ENCODE data around the gene PRKCE.
A peak's percentile ranks its signal among the peaks of the same experiment; 100 is the strongest.

Gene PRKCE

GRCh38 chr2:46095830-46096229, 444.4 kb downstream of the PRKCE start:
- DNase-seq = no peak

DNA sequence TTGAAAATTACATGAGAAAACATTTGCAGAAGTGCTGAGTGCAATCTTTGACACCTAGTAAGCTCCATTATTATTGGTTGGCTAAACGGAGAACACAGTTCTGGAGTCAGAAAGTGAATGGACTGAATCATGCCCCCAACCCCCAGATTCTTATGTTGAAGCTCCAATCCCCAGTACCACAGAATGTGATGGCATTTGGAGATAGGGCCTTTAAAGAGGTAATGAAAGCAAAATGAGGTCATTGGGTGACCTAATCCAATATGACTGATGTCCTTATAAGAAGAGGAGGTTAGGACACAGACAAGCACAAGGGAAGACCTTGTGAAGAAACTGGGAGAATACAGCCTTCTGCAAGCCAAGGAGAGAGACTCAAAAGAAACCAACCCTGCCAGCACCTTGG, 444.8 kb downstream of the PRKCE start:
- no peak for DNase-seq

GRCh38 chr2:46097714-46098480, 446.4 kb downstream of the PRKCE start:
- peak in 2 of 58 donors; percentile 4 to 15 for DNase-seq

GRCh38 chr2:46098621-46099062, 447.2 kb downstream of the PRKCE start:
- no peak for DNase-seq

DNA sequence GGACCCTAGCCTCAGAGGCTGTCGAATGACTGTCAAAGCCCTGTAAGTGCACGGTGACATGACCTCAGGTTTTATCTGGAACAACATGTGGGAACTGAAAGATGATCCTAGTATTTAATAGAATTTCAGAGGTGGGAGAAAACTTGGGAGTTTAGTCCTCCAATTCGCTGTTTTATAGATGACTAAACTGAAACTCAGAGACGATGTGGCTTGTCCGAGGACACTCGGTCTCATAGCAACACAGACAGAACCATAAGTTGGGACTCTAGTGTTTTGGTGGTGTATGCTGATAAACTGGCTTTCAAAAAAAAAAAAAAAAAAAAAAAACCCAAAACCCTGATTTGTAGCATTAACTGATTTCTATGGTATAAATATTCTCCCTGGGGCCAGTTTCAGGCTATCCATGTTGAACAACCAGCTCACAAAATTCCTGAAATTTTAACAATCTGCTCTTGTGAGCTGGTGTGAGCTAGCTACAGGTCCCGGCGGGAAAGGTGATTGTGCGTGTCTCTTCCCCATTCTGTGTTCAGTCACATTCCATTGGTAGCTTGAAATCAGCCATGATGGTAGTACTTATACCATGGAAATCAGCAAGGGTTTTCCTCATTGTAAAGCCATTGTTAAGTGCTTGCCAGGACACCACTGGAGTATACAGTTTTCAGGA, 450.2 kb downstream of the PRKCE start:
- DNase-seq = no peak

DNA sequence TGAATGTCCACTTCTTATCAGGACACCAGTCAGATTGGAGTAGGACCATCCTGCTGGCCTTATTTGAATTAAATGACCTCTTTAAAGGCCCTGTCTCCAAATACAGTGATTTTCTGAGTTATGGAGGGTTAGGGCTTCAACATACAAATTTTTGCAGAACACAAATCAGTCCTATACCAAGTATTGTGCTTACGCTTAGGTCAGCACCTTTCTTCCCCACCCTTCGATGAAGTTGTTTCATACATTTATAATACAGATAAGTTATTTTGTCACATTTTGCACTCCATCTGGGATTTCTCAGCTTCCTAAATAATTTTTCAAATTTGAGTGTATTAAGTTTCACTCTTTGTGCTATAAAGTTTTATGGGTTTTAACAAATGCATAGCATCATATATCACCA, 455.2 kb downstream of the PRKCE start:
- no peak for DNase-seq

DNA sequence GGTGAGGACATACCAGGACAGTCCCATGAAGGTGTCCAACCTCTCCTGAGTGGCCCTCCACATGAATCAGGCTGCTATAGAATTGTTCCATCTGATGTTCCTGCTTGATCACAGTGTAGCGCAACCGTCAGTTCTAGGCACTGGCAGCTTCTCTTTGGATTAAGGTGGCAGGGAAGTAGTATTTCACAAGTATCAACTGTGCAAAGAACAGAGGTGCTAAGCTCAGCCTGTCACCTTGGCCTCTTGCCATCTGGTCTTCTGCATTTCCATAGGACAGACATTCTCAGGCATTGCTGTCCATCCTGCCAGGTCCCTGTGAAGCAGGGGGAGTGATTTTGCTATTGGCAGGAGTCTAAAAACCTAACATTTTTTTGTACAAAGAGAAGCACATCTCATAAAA, 463.5 kb downstream of the PRKCE start:
- DNase-seq = no peak

DNA sequence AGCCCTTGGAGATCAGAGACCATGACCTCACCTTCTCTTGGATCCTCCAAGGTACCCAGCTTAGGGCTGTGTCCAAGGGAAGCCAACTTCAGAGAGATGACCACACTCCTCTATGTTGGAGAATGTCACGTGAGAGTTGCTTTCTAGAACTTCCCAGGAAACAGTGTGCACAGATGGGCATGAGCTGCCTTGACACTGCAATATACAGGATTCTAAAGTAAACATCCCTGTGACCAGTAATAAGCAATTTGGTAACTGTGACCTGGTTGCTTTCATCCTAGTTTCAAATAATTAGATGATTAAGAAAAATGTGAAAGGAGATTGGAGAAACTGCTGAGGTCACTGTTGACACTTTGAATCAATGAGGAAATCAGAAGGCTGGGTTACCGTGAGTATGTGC, 464.7 kb downstream of the PRKCE start:
- DNase-seq = no peak

DNA sequence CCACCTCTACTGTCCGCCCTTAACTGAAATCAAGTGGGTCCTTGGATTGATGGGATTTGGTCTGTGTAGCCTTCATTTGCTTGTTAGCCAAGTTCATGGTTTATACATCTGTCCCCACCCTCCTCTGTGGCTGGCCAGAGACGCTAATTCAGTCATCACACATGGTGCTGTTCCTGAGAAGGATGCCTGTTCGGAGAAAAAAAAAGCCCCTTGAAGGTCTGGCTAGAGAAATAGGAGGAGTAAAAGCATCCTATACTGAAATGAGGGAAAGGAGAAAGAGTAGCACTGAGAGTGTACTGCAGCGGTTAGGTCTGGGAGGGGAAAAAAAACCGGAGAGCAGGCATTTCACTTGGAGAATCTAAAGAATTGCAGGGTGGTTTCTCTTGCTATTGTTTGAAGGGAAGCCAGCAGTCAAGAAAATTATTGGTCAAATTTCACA, 465.1 kb downstream of the PRKCE start:
- no peak for DNase-seq

DNA sequence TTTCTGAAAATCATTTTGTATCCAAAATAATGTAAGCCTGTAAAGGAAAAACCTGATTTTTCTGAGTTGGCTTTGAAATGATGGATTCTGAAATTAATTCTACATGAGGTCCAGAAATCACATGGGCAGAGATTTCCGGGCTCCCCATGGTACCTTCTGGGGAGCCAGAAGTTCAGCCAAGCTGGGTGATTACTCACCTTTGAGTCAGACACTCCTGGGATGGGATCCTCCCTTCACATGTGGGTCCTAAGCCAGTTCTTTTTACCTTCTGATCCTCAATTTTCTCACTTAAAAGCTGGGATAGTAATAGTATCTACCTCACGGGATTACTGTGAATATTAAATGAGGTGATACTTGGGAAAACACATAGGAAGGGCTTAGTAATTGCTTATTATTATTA, 465.9 kb downstream of the PRKCE start:
- DNase-seq = no peak

- DNase-seq = no peak
These were observed 466.5 kb downstream of the PRKCE start for GRCh38 chr2:46117994-46118393.

DNA sequence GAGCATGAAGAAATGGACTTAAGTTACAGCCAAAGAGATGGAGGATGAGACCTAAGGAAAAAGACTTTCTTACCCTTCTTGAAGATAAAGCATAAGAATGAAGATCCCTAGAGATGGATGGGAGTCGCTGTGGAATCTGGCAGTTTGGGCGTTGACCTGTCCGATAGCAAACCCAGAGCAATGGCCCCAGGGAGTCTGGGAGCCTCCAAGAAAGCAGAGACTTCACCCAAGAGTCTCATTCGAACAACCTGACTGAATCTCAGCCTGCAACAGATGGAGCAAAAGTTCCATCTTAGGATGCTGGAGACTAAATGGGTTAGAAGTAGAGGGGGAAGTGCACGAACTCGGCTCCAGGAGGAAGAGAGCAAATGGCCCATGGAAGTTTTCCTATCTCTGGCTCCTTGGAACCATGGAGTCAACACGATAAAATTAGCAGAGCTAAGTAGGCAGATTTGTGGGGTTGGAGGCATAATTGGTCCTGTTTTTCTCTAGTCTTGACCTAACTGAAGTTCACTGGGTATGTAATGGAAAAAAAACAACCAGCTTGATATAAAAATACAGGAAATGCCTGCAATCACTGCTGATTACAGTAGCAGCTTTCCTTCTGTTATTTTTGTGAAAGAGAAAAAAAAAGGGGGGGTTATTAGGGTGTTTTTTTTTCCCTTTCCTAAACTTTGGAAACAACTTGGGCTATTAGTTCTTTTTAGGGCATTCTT, 467.3 kb downstream of the PRKCE start:
- no peak for DNase-seq

DNA sequence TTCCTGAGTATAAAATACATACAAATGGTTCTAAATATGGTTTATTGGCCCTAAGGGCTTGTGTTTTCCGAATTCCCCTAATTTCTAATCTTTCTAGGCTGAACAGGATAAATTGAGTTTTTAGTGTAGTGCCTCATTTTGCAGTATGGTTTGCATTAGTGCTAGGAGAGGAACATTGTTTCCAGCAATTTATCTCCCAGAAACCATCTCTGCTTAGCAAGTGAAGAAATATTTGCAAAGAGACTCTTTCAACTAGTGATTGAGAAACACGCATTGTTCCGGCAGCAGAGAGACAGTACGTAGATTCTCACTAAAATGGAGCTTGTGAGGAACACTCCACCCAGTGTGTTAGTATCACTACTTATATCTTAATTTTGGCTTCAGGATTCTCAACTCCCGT, 468.0 kb downstream of the PRKCE start:
- no peak for DNase-seq

DNA sequence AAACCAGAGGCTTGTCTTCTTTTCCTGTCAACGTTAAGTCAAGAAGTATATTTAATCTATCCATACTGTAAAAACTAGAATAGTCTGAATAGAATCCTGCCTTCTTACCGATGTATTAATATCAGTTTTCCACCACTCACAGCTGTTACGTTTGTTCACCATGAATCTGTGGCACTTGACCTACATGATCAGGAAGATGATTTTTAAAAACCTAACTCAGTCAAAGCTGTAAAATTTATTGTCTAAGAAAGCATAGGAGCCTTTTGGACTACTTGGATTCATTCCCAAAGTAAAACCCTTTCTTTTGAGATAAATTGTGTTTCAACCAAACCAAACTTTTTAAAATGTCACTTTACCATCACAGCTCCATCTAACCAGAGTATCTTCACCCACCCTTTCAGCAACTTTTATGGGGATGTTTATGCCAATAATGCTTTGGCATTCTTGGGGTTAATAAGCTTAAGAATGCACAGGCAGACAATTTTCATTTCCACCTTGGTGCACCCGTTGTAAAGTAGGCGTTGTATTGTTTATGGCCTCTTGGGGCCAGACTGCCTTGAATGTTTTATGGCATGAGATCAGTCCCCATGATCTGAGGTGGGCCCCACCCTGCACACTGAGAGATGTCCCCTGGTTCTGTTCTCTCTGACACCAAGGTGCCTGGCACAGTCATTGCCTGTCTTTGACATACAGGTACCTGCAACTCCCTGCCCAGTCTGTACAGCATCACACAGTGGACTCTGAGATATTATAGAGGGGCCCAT, 469.5 kb downstream of the PRKCE start:
- DNase-seq = no peak

DNA sequence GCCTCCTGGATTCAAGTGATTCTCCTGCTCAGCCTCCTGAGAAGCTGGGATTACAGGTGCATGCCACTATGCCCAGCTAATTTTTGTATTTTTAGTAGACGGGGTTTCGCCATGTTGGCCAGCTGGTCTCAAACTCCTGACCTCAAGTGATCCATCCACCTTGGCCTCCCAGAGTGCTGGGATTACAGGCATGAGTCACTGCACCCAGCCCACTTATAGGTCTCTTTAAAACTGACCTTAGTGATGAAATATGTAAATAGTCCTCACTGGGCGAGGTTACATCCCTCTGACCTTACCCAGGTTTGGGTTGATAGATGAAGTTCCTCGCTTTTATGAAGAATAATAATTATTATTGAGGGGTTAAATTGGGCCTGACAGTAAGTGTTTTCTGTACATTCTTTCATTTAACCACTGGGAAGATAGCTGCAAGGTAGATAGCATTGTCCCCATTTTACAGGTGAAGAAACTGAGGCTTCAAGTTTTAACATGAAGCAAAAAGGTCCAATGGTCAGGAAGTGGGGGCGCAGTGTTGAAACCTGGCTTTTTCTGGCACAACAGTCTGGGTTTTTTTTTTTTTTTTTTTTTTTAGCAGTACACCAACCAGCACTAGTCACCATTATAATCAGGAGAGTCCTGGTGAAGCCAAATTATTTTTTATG, 471.0 kb downstream of the PRKCE start:
- DNase-seq = no peak

- no peak for DNase-seq
These were observed 471.5 kb downstream of the PRKCE start for GRCh38 chr2:46123013-46123412.

GRCh38 chr2:46125798-46126197, 474.3 kb downstream of the PRKCE start:
- no peak for DNase-seq

- DNase-seq = no peak
These were observed 475.1 kb downstream of the PRKCE start for GRCh38 chr2:46126571-46126970.

GRCh38 chr2:46127176-46127575, 475.7 kb downstream of the PRKCE start:
- no peak for DNase-seq

DNA sequence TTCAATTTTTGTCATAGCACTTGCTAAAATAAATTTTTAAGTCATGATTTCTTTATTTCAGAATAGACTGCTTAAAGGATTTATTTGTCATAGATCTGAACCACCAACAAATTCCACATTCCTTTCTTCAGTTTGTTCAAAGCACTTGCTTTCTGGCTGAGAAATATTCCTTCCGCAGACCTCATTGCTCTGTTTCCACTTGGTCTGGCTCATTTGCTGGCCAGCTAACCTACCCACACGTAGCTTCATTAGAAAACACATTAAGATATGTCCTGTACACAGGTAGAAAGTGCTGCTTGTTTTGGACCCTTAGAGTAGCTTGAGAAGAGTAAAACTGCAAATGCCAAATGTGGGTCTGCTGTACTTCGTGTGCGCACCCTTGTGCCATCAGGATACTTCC, 479.0 kb downstream of the PRKCE start:
- no peak for DNase-seq

DNA sequence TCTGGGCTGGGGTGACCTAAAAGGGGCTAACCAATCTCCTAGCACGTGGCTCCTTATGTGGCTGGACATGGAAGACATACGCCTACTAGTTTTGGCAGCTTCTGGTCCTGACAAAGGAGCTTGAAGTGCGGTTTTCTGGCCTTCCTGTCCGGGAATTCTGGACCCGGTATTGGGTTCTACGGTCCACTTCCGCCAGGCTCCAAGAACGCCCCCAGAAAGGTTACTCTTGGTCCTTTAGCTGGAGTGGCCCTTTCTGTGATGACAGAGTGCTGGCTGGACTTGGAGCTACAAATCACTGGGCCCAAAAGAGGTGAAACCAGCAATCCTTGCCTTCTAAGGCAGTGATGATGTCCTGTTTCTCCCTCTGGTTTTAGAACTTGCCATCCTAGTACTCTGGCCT, 481.5 kb downstream of the PRKCE start:
- DNase-seq = no peak

All from anterior cingulate cortex (tissue), 58 donors.